ENCODE data around the gene BRD4. TPM values are rescaled to one million over a fixed set of nuclear protein-coding genes. Genes with fewer than 3 reads are reported as not detected.

The BRD4 gene
- total and polyA plus RNA-seq, 2 donors, result 7.6 to 26.0 TPM

GRCh38 chr19:15283141-15283883 lies 49.0 kb downstream of the BRD4 start:
- Histone ChIP-seq H3K9me3 (ENCODE audit: control insufficient read depth in 2 of 2, insufficient read depth in 1 of 2, low read length in 1 of 2) (no peaks in the 10 kb centered on the region), H3K36me3 (ENCODE audit: control insufficient read depth in 2 of 2, insufficient read depth in 2 of 2, low read length in 1 of 2) (peaks cover 6 to 7% of the 10 kb centered on the region in 2 donors), H3K27me3 (ENCODE audit: control insufficient read depth in 2 of 2, insufficient read depth in 1 of 2, low read length in 1 of 2) (no peaks in the 10 kb centered on the region), H3K4me3 (ENCODE audit: low read length in 2 of 2) (no peak overlapping the region), H3K27ac (ENCODE audit: low read depth in 1 of 2, low read length in 1 of 2) (peak overlapping the region in 1 of 2 donors; percentile 49), H3K4me1 (ENCODE audit: control insufficient read depth in 2 of 2, insufficient read depth in 2 of 2, low read length in 2 of 2) (peaks cover 37 to 67% of the 10 kb centered on the region in 2 donors)
- DNase-seq (ENCODE audit: low read depth in 6 of 9, low spot score in 9 of 9), result no peak
- 76% methylated on average over 10 of the region's 10 CpGs for WGBS

GRCh38 chr19:15282311-15282705 lies 50.0 kb downstream of the BRD4 start:
- Histone ChIP-seq H3K4me3 (ENCODE audit: low read length in 2 of 2) (no peak overlapping the region), H3K9me3 (ENCODE audit: control insufficient read depth in 2 of 2, insufficient read depth in 1 of 2, low read length in 1 of 2) (no peaks in the 10 kb centered on the region), H3K4me1 (ENCODE audit: control insufficient read depth in 2 of 2, insufficient read depth in 2 of 2, low read length in 2 of 2) (peaks cover 26 to 57% of the 10 kb centered on the region in 2 donors), H3K27ac (ENCODE audit: low read depth in 1 of 2, low read length in 1 of 2) (no peak overlapping the region), H3K36me3 (ENCODE audit: control insufficient read depth in 2 of 2, insufficient read depth in 2 of 2, low read length in 1 of 2) (peaks cover 7% of the 10 kb centered on the region in 2 donors), H3K27me3 (ENCODE audit: control insufficient read depth in 2 of 2, insufficient read depth in 1 of 2, low read length in 1 of 2) (no peaks in the 10 kb centered on the region)
- DNase-seq (ENCODE audit: low read depth in 6 of 9, low spot score in 9 of 9), result no peak
- 85% methylated on average over 1 of the region's 1 CpG for WGBS

- Histone ChIP-seq H3K27me3 (ENCODE audit: control insufficient read depth in 2 of 2, insufficient read depth in 1 of 2, low read length in 1 of 2) (no peaks in the 10 kb centered on the region), H3K4me1 (ENCODE audit: control insufficient read depth in 2 of 2, insufficient read depth in 2 of 2, low read length in 2 of 2) (peaks cover 24 to 47% of the 10 kb centered on the region in 2 donors), H3K36me3 (ENCODE audit: control insufficient read depth in 2 of 2, insufficient read depth in 2 of 2, low read length in 1 of 2) (peaks cover 7 to 16% of the 10 kb centered on the region in 2 donors), H3K27ac (ENCODE audit: low read depth in 1 of 2, low read length in 1 of 2) (no peak overlapping the region), H3K9me3 (ENCODE audit: control insufficient read depth in 2 of 2, insufficient read depth in 1 of 2, low read length in 1 of 2) (no peaks in the 10 kb centered on the region), H3K4me3 (ENCODE audit: low read length in 2 of 2) (no peak overlapping the region)
- DNase-seq (ENCODE audit: low read depth in 6 of 9, low spot score in 9 of 9), result no peak
- 94% methylated on average over 12 of the region's 12 CpGs for WGBS
These were observed 51.2 kb downstream of the BRD4 start for GRCh38 chr19:15280915-15281683.

- no peak for DNase-seq (ENCODE audit: low read depth in 6 of 9, low spot score in 9 of 9)
- Histone ChIP-seq H3K27me3 (ENCODE audit: control insufficient read depth in 2 of 2, insufficient read depth in 1 of 2, low read length in 1 of 2) (no peaks in the 10 kb centered on the region), H3K9me3 (ENCODE audit: control insufficient read depth in 2 of 2, insufficient read depth in 1 of 2, low read length in 1 of 2) (no peaks in the 10 kb centered on the region), H3K27ac (ENCODE audit: low read depth in 1 of 2, low read length in 1 of 2) (peak overlapping the region in 1 of 2 donors; percentile 62), H3K4me3 (ENCODE audit: low read length in 2 of 2) (no peak overlapping the region), H3K36me3 (ENCODE audit: control insufficient read depth in 2 of 2, insufficient read depth in 2 of 2, low read length in 1 of 2) (peaks cover 7 to 20% of the 10 kb centered on the region in 2 donors), H3K4me1 (ENCODE audit: control insufficient read depth in 2 of 2, insufficient read depth in 2 of 2, low read length in 2 of 2) (peaks cover 19 to 40% of the 10 kb centered on the region in 2 donors)
- 91% methylated on average over 6 of the region's 6 CpGs for WGBS
These were observed 52.2 kb downstream of the BRD4 start for GRCh38 chr19:15280048-15280725.

GRCh38 chr19:15279326-15279904 lies 52.9 kb downstream of the BRD4 start:
- H3K4me3 ChIP-seq (ENCODE audit: low read length in 2 of 2), result no peak overlapping the region
- DNase-seq (ENCODE audit: low read depth in 6 of 9, low spot score in 9 of 9), result no peak
- no peaks in the 10 kb centered on the region for H3K27me3 ChIP-seq (ENCODE audit: control insufficient read depth in 2 of 2, insufficient read depth in 1 of 2, low read length in 1 of 2)
- no peak overlapping the region for H3K27ac ChIP-seq (ENCODE audit: low read depth in 1 of 2, low read length in 1 of 2)
- WGBS, result 89% methylated on average over 4 of the region's 4 CpGs
- H3K36me3 ChIP-seq (ENCODE audit: control insufficient read depth in 2 of 2, insufficient read depth in 2 of 2, low read length in 1 of 2), result peaks cover 4 to 21% of the 10 kb centered on the region in 2 donors
- H3K9me3 ChIP-seq (ENCODE audit: control insufficient read depth in 2 of 2, insufficient read depth in 1 of 2, low read length in 1 of 2), result no peaks in the 10 kb centered on the region
- H3K4me1 ChIP-seq (ENCODE audit: control insufficient read depth in 2 of 2, insufficient read depth in 2 of 2, low read length in 2 of 2), result peaks cover 14 to 32% of the 10 kb centered on the region in 2 donors

- WGBS, result 95% methylated on average over 11 of the region's 11 CpGs
- no peak for DNase-seq (ENCODE audit: low read depth in 6 of 9, low spot score in 9 of 9)
- no peaks in the 10 kb centered on the region for H3K27me3 ChIP-seq (ENCODE audit: control insufficient read depth in 2 of 2, insufficient read depth in 1 of 2, low read length in 1 of 2)
- H3K27ac ChIP-seq (ENCODE audit: low read depth in 1 of 2, low read length in 1 of 2), result no peak overlapping the region
- no peaks in the 10 kb centered on the region for H3K9me3 ChIP-seq (ENCODE audit: control insufficient read depth in 2 of 2, insufficient read depth in 1 of 2, low read length in 1 of 2)
- H3K36me3 ChIP-seq (ENCODE audit: control insufficient read depth in 2 of 2, insufficient read depth in 2 of 2, low read length in 1 of 2), result peaks cover 22 to 39% of the 10 kb centered on the region in 2 donors
- peaks cover 2 to 8% of the 10 kb centered on the region in 2 donors for H3K4me1 ChIP-seq (ENCODE audit: control insufficient read depth in 2 of 2, insufficient read depth in 2 of 2, low read length in 2 of 2)
- H3K4me3 ChIP-seq (ENCODE audit: low read length in 2 of 2), result no peak overlapping the region
These were observed 55.6 kb downstream of the BRD4 start for GRCh38 chr19:15276620-15277215.

- 96% methylated on average over 4 of the region's 4 CpGs for whole genome bisulfite sequencing
- Histone ChIP-seq H3K4me1 (ENCODE audit: control insufficient read depth in 2 of 2, insufficient read depth in 2 of 2, low read length in 2 of 2) (no peaks in the 10 kb centered on the region), H3K4me3 (ENCODE audit: low read length in 2 of 2) (no peak overlapping the region), H3K9me3 (ENCODE audit: control insufficient read depth in 2 of 2, insufficient read depth in 1 of 2, low read length in 1 of 2) (no peaks in the 10 kb centered on the region), H3K27ac (ENCODE audit: low read depth in 1 of 2, low read length in 1 of 2) (no peak overlapping the region), H3K27me3 (ENCODE audit: control insufficient read depth in 2 of 2, insufficient read depth in 1 of 2, low read length in 1 of 2) (no peaks in the 10 kb centered on the region), H3K36me3 (ENCODE audit: control insufficient read depth in 2 of 2, insufficient read depth in 2 of 2, low read length in 1 of 2) (peaks cover 41 to 54% of the 10 kb centered on the region in 2 donors)
- no peak for DNase-seq (ENCODE audit: low read depth in 6 of 9, low spot score in 9 of 9)
These were observed 57.9 kb downstream of the BRD4 start for GRCh38 chr19:15274477-15274876.

GRCh38 chr19:15269806-15270205 lies 62.5 kb downstream of the BRD4 start:
- DNase-seq (ENCODE audit: low read depth in 6 of 9, low spot score in 9 of 9), result no peak
- WGBS, result 96% methylated on average over 6 of the region's 6 CpGs
- H3K27me3 ChIP-seq (ENCODE audit: control insufficient read depth in 2 of 2, insufficient read depth in 1 of 2, low read length in 1 of 2), result no peaks in the 10 kb centered on the region
- H3K4me3 ChIP-seq (ENCODE audit: low read length in 2 of 2), result no peak overlapping the region
- no peaks in the 10 kb centered on the region for H3K4me1 ChIP-seq (ENCODE audit: control insufficient read depth in 2 of 2, insufficient read depth in 2 of 2, low read length in 2 of 2)
- no peaks in the 10 kb centered on the region for H3K9me3 ChIP-seq (ENCODE audit: control insufficient read depth in 2 of 2, insufficient read depth in 1 of 2, low read length in 1 of 2)
- no peak overlapping the region for H3K27ac ChIP-seq (ENCODE audit: low read depth in 1 of 2, low read length in 1 of 2)
- H3K36me3 ChIP-seq (ENCODE audit: control insufficient read depth in 2 of 2, insufficient read depth in 2 of 2, low read length in 1 of 2), result peaks cover 83 to 85% of the 10 kb centered on the region in 2 donors
